NCI-H1105 (cell line): ENCODE results near the gene CDKN2D.
"Not testable (repeated sequence)": the region's sequence is repeated elsewhere in the genome, so short reads cannot be mapped to it uniquely, and the experiment has no call there.

ENCODE experiments used
- DNase-seq: peaks from one replicate; lab custom pipeline; 2025; lab: John Stamatoyannopoulos, UW

Gene CDKN2D

GRCh38 chr19:10551698-10552301 lies 17.0 kb downstream of the CDKN2D start:
- no peak for DNase-seq

- not testable (repeated sequence) for DNase-seq
Observed at GRCh38 chr19:10551006-10551405, 17.8 kb downstream of the CDKN2D start.

DNA sequence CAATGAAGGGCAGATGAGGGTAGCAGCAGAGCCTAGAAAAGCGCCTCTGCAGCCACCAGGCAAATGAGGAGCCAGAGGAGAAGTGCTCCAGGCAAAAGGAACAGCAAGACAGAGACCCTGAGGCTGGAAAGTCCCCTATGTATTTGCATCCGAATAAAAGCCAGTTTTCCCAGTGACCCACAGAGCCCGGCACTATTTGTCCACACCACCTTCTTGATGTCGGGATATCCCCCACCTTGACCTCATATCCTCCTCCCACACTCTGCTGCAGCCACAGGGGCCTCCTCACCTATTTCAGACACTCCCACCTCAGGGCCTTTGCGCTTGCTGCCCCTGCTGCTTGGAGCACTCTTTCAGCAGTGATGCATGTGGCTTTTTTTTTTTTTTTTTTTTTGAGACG lies 18.4 kb downstream of the CDKN2D start:
- no peak for DNase-seq

DNA sequence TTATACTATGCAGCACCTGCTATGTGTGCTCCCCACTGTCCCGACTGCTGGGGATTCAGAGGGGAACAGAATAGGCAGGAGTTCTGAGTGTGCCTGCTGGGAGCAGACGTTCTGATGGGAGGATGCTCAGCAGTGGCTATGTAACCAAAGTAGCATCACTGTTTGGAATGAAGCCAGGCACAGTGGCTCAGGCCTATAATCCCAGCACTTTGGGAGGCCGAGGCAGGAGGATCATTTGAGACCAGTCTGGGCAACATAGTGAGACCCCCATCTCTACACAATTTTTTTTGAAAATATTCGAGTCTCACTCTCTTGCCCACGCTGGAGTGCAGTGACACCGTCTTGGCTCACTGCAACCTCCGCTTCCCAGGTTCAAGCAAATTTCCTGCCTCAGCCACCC lies 19.0 kb downstream of the CDKN2D start:
- no peak for DNase-seq

DNA sequence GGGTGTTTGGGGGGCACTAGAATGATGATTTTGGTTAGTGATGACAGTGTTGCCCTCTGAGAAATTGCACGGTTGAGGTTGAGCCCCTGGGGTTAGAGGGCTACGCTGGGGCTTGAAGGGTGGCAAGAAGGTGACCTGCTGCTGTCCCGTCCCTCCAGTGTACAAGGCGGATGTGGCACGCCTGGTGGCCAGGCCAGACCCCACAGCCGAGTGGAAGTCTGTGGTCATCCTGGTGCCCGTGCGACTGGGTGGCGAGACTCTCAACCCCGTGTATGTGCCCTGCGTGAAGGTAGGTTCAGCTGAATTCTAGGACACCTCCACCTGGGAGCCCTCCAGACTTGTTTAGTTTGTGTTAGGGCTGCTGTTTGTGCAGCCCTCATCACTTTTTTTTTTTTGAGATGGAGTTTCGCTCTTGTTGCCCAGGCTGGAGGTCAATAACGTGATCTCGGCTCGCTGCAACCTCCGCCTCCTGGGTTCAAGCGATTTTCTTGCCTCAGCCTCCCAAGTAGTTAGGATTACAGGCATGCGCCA lies 20.0 kb downstream of the CDKN2D start:
- DNase-seq: no peak

GRCh38 chr19:10546817-10547216 lies 22.0 kb downstream of the CDKN2D start:
- no peak for DNase-seq

DNA sequence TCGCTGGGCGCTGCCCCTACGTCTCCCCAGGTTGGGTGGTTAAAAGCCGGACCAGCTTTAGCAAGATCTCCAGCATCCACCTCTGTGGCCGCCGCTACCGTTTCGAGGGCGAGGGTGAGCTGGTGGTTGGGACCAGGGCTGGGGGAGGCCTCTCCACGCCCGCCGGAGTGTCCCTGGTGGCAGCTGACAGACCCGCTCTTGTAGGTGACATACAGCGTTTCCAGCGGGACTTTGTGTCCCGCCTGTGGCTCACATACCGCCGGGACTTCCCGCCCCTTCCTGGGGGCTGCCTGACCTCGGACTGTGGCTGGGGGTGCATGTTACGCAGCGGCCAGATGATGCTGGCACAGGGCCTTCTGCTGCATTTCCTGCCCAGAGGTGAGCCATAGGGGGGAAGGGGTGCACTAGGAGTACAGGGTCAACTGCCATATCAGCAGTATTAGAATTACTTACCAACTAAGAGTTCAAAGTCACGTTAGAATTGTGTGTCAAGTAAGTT lies 24.0 kb downstream of the CDKN2D start:
- DNase-seq: no peak

DNA sequence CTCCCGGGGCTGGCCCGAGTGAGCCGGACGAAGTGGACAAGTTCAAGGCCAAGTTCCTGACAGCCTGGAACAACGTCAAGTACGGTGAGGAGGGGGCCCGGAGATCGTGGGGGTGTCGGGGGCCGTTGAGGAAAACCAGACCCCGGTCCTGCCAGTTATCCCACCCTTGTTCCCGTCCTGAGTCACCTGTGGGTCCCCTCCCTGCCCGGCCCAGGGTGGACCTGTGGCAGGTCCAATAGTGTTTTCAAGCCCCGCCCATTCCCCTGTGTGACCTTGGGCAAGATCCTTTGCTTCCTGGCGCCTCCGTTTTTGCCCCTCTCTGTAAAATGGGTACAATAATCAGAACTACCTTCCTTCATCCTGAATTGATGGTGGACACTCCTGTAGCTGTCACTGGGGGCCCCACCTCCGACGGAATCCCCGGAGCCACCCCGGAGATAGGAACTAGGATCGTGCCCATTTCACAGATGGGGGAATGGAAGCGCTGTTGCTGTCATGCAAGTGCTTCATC lies 24.5 kb downstream of the CDKN2D start:
- DNase-seq: no peak

DNA sequence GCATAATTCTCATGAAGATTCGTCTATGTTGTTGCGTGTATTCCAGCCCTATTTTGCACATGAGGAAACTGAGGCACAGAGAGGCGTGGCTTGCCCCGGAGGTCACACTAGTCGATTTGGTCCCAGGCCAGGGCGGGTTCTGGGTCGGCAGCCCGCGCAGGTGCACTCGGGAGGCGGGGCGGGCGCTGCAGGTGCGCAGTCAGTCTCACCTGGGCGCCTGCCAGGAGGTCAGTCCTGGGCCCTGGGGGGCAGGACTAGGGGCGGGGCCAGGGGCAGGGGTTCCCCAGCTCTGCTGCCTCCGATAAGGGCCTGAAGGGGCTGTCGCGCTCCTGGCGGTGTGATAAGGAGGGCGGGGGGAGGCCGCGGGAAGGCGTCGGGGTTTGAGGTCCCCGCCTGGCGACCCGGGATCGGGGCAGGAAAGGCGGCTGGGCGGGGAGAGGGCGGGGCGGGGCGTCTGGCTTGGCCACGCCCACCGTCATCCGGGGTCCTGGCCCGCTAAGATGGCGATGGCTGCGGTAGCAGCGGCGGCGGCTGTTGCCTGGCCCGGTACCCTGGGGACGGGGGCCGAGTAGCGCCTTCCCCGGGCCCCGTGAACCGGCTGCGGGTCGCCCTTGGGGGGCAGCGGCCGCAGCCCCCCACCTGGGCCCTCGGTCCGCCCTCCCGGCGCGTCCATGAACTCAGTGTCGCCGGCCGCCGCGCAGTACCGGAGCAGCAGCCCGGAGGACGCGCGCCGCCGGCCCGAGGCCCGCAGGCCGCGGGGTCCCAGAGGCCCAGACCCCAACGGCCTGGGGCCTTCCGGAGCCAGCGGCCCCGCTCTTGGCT lies 25.1 kb downstream of the CDKN2D start, which contains the start of gene ATG4D:
Gene ATG4D, plus strand, starts transcription at position 485 of the 822 bp plus-strand sequence. Its CDS starts 187 bp downstream, at position 672.
- peak; percentile 96 for DNase-seq

DNA sequence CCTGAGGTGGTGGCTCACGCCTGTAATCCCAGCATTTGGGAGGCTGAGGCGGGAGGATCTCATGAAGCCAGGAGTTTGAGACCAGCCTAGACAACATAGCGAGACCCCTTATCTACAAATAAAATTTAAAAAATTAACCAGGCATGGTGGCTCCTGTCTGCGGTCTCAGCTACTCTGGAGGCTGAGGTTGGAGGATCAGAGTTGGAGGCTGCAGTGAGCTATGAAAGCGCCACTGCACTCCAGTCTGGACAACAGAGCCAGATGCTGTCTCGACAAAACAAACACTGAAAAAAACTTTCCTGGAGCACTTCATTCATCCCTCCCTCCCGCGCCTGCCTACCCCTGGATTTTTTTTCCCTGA lies 25.7 kb downstream of the CDKN2D start:
- DNase-seq: peak; percentile 64

DNA sequence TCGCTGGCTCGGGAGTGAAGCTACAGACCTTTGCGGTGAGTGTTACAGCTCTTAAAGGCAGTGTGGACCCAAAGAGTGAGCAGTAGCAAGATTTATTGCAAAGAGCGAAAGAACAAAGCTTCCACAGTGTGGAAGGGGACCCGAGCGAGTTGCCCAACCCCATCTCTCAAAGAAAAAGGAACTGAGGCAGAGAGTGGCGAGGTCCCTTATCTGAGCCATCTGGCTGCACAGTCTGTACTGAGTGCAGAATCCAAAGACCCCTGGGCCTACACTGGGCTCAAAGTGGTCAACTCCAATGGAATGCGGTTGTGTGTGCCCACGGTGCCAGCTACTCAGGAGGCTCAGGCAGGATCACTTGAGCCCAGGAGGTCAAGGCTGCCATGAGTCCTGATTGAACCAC lies 29.8 kb downstream of the CDKN2D start:
- DNase-seq: not testable (repeated sequence)

- no peak for DNase-seq
Observed at GRCh38 chr19:10538204-10538983, 30.4 kb downstream of the CDKN2D start.

GRCh38 chr19:10537668-10538067 lies 31.1 kb downstream of the CDKN2D start:
- DNase-seq: no peak

DNA sequence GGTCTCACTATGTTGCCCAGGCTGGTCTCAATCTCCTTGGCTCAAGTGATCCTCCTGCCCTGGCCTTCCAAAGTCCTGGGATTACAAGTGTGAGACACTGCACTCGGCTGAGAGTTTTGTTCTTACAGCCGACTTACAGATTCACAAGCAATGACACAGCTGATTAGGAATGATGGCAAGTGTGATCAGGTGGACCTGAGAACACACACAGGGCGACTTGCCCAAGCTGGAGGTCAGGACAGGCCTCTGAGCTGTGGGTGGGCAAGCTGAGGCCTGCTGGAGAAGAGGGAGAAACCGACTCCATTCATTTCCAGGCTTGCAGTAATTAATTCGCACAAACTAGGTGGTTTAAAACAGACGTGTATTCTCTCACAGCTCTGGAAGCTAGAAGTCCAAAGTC lies 33.2 kb downstream of the CDKN2D start:
- DNase-seq: no peak

- DNase-seq: no peak
Observed at GRCh38 chr19:10533646-10534386, 35.0 kb downstream of the CDKN2D start.

DNA sequence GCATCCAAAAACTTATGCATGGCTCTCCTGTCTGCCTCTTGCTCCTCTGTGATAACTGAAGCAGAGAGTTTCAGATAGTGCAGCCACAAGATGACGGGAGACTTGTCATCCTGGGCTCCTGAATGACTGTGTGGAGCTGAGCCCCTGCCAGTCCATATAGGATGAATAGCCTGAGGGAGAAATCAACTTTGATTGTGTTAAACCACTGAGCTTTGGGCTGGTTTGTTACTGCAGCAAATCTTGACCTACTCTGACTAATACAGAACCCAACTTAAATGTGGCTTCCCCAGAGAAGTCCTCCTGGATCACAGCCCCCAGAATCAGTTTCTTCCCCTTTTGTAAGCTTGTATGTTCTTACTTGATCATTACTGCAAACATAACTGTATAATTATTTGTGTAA lies 36.3 kb downstream of the CDKN2D start:
- no peak for DNase-seq

DNA sequence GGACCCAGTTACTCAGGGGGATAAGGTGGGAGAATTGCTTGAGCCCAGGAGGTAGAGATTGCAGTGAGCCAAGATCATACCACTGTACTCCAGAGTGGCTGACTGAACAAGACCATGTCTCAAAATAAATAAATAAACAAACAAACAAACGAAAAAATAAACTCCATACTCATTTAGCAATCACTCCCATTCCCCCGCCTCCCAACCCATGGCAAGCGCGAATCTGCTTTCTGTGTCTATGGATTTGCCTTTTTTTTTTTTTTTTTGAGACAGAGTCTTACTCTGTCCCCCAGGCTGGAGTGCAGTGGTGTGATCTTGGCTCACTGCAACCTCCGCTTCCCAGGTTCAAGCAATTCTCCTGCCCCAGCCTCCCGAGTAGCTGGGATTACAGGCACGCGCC lies 41.9 kb downstream of the CDKN2D start:
- not testable (repeated sequence) for DNase-seq

DNA sequence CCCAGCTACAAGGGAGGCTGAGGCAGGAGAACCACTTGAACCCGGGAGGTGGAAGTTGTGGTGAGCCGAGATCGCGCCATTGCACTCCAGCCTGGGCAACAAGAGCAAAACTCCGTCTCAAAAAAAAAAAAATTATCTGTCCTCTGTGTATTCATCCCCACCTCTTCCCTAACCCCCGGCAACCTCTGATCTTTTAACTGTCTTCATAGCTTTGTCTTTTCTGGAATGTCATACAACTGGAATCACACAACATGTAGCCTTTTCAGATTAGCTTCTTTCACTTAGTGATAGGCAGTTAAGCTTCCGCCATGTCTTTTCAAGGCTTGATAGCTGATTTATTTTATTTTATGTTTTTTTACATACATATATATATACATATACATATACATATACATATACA lies 43.1 kb downstream of the CDKN2D start:
- no peak for DNase-seq

GRCh38 chr19:10523135-10523636 lies 45.6 kb downstream of the CDKN2D start:
- DNase-seq: no peak

- no peak for DNase-seq
Observed at GRCh38 chr19:10521461-10522171, 47.2 kb downstream of the CDKN2D start.
